MCF 10A (cell line): Measurements from ENCODE around the gene CACNG4. TPM values are rescaled to one million over a fixed set of nuclear protein-coding genes. Genes with fewer than 3 reads are reported as not detected.

Experiments used
- BruUV-seq: library from RNA; stranded (reverse); fragments of 400-500 nt; replicated peaks from 2 replicates; lab custom pipeline; 2021; lab: Mats Ljungman, UMichigan
- CTCF ChIA-PET: fragments of 300-600 bp; sonication (Branson Sonifier 250); formaldehyde crosslinking; extraction: SDS; loops from one replicate; lab custom pipeline; 2021; ENCODE audit warnings: antibody characterized with exemption, inconsistent platforms; lab: Yijun Ruan, JAX
- POLR2A ChIA-PET: fragments of 300-600, 350-650 bp; sonication (Branson Sonifier 250); formaldehyde crosslinking; extraction: SDS; loops from one replicate; lab custom pipeline; 2020; ENCODE audit warnings: antibody characterized with exemption, inconsistent platforms; lab: Yijun Ruan, JAX
- DNase-seq: peaks from one replicate; pipeline ENCODE4 v3.0.0-alpha.2; 2018; ENCODE audit not compliant: unreplicated experiment
- H3K27ac Mint-ChIP-seq: one replicate; pipeline ENCODE4 v1.8.0; 2022; ENCODE audit warnings: mild to moderate bottlenecking, low read depth, mixed read lengths; ENCODE audit not compliant: unreplicated experiment
- H3K27me3 Mint-ChIP-seq: one replicate; pipeline ENCODE4 v1.8.0; 2022; ENCODE audit warnings: mixed read lengths; ENCODE audit not compliant: insufficient read depth, unreplicated experiment
- H3K36me3 Mint-ChIP-seq: one replicate; pipeline ENCODE4 v1.8.0; 2022; ENCODE audit warnings: mild to moderate bottlenecking, moderate library complexity, mixed read lengths; ENCODE audit not compliant: insufficient read depth, unreplicated experiment
- H3K4me1 Mint-ChIP-seq: one replicate; pipeline ENCODE4 v1.8.0; 2022; ENCODE audit warnings: mixed read lengths; ENCODE audit not compliant: insufficient read depth, unreplicated experiment
- H3K4me3 Mint-ChIP-seq: one replicate; pipeline ENCODE4 v1.8.0; 2022; ENCODE audit warnings: mild to moderate bottlenecking, moderate library complexity, mixed read lengths; ENCODE audit not compliant: unreplicated experiment
- H3K9me3 Mint-ChIP-seq: one replicate; pipeline ENCODE4 v1.8.0; 2022; ENCODE audit warnings: mixed read lengths; ENCODE audit not compliant: unreplicated experiment
- CTCF ChIP-seq: fragments of 200-600 bp; IDR thresholded peaks from one replicate; pipeline ENCODE4 v1.8.0; 2022; ENCODE audit warnings: antibody characterized with exemption, mild to moderate bottlenecking; ENCODE audit not compliant: unreplicated experiment
- intact Hi-C: fragments of 100-400 bp; cut with micrococcal nuclease; formaldehyde crosslinking; loops from 2 replicates; pipeline ENCODE4 v1.14.1; 2022
- total RNA-seq: library from RNA; stranded (reverse); gene quantifications from 2 replicates; pipeline ENCODE4 v1.2.3, GENCODE V29; 2022

CACNG4 gene
- total RNA-seq, 1 experiment from 2014 or later, result not detected

GRCh38 chr17:67044940-67045339, 80.4 kb downstream of the CACNG4 start:
- Mint-ChIP-seq H3K27ac (no peak overlapping the region), H3K9me3 (peaks cover 21% of the 10 kb centered on the region), H3K36me3 (no peaks in the 10 kb centered on the region), H3K4me3 (no peak overlapping the region), H3K27me3 (peaks cover 9% of the 10 kb centered on the region), H3K4me1 (peaks cover 14% of the 10 kb centered on the region)
- ChIA-PET CTCF (no interaction called here), POLR2A (no interaction called here)
- intact Hi-C loops, result no loop called here
- BruUV-seq, result no TSS peak
- no peak for DNase-seq
- TF ChIP-seq CTCF, result no peak

GRCh38 chr17:67046398-67046797, 81.9 kb downstream of the CACNG4 start:
- no peak for DNase-seq
- TF ChIP-seq CTCF, result no peak
- intact Hi-C loops, result no loop called here
- Mint-ChIP-seq H3K36me3 (no peaks in the 10 kb centered on the region), H3K4me1 (peaks cover 14% of the 10 kb centered on the region), H3K27ac (no peak overlapping the region), H3K9me3 (peaks cover 15% of the 10 kb centered on the region), H3K27me3 (peaks cover 9% of the 10 kb centered on the region), H3K4me3 (no peak overlapping the region)
- ChIA-PET CTCF (no interaction called here), POLR2A (no interaction called here)
- BruUV-seq, result no TSS peak

- no peaks in the 10 kb centered on the region for H3K36me3 Mint-ChIP-seq
- no peak for DNase-seq
- H3K9me3 Mint-ChIP-seq, result peaks cover 13% of the 10 kb centered on the region
- CTCF ChIA-PET, result interaction anchor here (0.8 kb wide), 1 partner anchor 22 kb away, joined by 3 read pairs; no protein-coding TSS in a partner anchor
- TF ChIP-seq CTCF, result no peak
- peaks cover 13% of the 10 kb centered on the region for H3K4me1 Mint-ChIP-seq
- no TSS peak for BruUV-seq
- no peak overlapping the region for H3K27ac Mint-ChIP-seq
- POLR2A ChIA-PET, result no interaction called here
- peaks cover 9% of the 10 kb centered on the region for H3K27me3 Mint-ChIP-seq
- intact Hi-C loops, result no loop called here
- no peak overlapping the region for H3K4me3 Mint-ChIP-seq
Measured at GRCh38 chr17:67047382-67047781, 82.9 kb downstream of the CACNG4 start.

GRCh38 chr17:67049025-67049739, 84.7 kb downstream of the CACNG4 start:
- Mint-ChIP-seq H3K36me3 (no peaks in the 10 kb centered on the region), H3K27me3 (no peaks in the 10 kb centered on the region), H3K4me3 (no peak overlapping the region), H3K4me1 (peaks cover 9% of the 10 kb centered on the region), H3K9me3 (peaks cover 13% of the 10 kb centered on the region), H3K27ac (no peak overlapping the region)
- BruUV-seq, result no TSS peak
- no peak for TF ChIP-seq CTCF
- ChIA-PET CTCF (no interaction called here), POLR2A (no interaction called here)
- intact Hi-C loops, result no loop called here
- DNase-seq, result no peak
